NCI-H510A treated with DMSO at 0.1 percent for 48 hours (cell line): ENCODE results near the gene ARFIP2.
A peak's percentile ranks its signal among the peaks of the same experiment; 100 is the strongest.

Experiments used
- DNase-seq: peaks from one replicate; lab custom pipeline; 2025; lab: John Stamatoyannopoulos, UW

ARFIP2 gene

DNA sequence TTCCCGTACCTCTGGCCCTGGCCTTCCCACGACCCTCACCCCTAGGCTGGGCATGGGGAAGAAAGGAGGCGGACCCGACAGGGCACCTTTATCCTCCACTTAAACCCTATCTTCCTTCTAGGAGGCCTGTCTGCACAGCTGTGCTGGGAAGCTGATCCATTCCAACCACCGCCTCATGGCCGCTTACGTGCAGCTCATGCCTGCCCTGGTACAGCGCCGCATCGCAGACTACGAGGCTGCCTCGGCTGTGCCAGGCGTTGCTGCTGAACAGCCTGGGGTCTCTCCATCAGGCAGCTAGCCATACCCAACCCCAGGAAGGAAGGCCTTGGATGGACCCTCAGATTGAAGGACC, 769 bp upstream of the ARFIP2 start:
- DNase-seq: no peak

DNA sequence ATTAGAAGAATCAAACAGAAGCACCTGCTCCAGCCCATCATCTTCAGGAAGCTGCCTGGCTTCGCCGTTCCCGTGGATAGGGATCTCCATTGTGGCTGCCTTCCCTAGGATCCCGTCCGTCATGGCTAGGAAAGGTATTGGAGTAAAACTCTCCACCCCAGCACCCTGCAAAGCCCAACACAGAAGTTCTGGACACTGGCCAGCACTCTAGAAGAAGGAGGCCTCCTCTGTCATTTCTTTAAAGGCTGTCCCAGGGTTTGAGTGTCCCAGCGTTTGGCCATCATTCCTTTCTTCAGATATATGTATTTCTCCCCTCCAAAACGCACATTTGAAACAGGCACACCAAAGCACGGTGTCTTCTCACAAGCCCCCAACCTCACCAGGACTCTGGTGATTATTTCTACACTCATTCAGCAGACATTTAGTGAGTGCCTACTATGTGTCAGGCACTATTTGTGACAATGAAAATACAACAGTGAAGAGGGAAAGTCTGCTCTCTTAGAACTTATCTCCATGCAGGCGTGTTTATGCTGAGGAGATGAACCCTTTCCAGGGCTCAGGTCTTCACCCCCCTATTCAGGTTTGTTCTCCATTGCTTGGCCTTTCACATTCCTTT, 724 bp downstream of the ARFIP2 start:
- no peak for DNase-seq

DNA sequence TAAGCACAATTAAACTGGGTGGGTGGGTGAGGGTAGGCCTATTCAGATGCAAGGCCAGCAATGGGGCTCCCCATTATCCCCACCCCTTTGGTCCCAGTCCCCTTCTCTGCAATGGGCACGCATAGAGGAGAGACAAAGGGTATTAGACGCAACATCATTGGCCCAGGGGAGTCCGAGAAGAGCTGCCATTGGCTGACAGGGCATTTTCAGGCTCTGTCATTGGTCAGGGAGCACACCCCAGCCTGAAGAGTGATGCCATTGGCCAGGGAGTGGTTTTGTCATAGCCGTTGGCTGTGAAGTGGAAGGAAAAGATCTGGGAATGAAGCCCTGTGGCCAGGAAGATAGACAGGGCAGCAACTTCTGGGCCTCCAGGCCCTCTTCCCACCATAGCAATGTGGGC, 4.6 kb downstream of the ARFIP2 start:
- no peak for DNase-seq

DNA sequence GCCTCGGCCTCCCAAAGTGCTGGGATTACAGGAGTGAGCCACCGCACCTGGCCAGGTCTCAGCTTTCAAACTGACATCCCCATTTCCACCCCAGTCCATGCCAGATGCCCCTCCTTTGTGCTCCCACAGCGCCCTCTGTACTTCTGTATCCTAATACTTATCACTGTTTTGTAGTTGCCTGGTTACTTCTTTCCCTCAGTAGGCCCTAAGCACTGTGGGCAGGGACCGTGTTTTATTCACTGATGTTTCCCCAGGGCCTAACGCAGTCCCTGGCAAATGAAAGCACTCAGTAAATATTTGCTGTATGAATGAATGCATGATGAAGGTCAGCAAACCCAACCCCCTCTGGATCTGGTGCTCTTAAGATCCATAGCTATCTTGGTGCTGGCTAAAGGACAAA, 5.2 kb downstream of the ARFIP2 start:
- no peak for DNase-seq

DNA sequence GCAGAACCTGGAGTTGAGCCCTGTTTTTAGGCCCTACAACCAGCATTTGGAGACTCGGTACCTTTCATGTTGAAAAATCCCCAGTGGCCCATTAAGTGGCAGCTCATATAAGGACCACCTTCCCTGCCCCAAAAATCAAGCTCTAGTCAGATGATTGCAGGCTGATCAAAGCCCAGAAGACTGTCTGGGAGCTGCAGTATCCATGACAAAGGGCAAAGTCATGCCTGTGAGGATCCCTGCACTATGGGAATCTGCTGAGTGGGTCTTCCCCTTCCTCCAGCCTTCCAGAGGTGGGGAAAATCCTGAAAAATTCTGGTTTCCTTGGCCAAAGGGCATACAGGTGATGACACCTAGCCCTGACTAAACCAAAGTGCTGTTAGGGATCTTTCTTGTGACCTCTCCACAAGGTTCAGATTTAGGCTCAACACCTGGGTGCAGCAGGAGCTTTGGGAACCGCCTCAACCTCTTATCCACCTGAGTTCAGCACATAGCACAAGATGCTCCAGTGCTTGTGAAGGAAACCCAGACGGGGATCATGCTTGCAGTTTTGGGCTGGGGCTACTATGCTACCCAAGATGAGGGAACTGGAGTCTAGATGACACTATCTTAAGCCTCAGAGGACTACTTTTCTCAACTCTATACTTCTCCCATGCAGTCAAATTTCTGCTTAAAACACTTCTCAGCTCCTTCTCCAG, 6.2 kb downstream of the ARFIP2 start:
- DNase-seq: no peak

DNA sequence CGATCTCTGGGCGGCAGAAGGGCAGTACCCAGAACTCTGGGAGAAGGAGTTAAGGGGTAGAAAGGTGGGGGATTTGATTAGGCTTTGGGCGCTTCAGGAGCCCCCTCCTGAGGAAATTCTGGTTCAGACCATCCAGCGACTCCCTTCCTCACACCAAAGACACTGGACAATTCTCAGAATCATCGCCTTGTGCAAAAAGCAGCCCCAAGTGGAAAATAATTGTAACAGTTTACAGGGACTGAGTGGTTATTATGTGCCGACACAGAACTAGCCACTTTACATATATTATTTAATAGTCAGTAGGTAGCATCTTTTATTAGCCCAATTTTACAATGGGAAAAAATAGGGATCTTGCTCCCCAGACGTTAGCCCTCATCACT, 6.7 kb downstream of the ARFIP2 start:
- no peak for DNase-seq

DNA sequence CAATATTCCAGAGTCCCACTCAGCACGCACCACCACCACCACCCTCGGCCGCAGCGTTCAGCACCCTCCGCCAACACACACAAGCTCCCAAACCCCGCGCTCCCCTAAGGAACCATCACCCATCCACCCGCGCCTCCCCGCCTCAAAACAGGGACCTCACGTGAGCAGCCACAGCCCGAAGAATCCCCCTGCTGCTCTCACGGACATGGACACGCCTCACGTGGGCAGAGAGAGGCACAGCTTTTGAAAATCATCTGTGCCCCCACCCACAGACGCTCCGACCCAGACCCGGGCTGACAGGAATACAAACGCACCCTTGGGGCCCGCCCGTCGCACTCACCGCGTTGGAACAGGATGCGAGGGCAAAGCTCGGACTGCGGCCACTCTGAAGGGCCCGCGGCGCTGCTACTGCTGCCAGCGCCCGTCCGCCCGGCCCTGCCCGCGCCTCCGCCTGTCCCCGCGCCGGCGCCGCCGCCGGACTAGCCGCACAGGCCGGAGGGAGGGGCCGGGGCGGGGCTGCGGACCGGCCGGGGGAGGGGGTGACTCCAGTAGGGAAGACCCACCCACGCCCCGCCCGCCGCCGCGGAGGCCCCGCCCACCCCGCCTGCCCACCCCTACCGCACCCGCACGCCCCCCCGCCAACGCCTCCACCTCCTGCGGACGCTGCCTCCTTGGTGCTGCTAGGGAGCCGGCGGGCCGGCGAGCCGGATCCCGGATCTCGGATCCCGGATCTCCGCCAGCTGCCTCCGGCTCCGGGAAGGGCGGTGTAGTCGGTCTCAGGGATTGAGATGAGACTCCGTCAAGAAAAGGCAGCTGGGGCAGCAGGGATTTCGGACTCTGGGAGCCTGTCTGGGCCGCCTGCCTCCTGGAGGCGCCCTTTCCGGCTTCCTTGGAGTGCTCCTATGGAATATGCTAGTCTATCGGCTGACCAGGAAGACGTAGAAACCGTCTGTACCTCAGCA, 7.4 kb downstream of the ARFIP2 start, which contains the start of gene TRIM3:
Gene TRIM3, minus strand, starts transcription at position 491 of the 962 bp plus-strand sequence. CDS start 8,246 bp downstream, outside the sequence.
- DNase-seq: peak; percentile 76

DNA sequence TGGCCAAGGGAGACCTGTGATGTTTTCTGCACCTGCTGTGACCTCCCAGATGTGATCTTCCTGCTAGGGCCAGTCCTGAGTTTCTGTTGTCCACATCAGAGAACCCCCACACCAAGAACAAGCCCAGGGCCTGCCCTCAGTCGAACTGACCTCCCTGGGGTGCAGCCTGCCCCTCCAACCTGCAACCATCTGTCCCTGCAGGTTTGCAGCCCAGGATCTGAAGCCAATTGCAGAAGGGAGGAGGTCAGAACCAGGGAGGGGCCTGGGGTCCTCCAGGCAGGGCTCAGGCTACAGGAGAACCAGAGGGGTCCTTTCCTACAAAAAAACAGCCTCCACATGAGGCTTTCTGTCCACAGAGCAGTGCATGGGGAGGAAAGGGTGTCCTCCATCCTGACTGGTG, 8.2 kb downstream of the ARFIP2 start:
- no peak for DNase-seq

DNA sequence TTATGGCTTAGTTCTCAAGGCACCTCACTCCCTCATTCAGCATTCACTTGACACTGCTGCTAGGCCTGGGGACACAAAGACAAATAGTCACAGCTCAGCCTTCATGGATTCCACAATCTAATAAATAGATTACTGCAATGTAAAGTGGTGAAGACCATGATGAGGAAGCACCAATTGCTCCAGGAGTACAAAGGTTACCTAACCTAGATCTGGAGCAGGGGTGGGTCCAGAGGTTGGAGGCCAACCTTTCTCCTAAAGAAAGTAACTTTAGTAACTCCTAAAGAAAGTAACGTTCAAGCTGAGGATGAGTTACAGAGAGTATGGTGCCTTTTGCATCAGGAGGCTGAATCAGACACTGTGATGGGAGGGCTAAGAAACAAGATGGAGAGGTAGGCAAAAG, 11.5 kb downstream of the ARFIP2 start:
- no peak for DNase-seq

DNA sequence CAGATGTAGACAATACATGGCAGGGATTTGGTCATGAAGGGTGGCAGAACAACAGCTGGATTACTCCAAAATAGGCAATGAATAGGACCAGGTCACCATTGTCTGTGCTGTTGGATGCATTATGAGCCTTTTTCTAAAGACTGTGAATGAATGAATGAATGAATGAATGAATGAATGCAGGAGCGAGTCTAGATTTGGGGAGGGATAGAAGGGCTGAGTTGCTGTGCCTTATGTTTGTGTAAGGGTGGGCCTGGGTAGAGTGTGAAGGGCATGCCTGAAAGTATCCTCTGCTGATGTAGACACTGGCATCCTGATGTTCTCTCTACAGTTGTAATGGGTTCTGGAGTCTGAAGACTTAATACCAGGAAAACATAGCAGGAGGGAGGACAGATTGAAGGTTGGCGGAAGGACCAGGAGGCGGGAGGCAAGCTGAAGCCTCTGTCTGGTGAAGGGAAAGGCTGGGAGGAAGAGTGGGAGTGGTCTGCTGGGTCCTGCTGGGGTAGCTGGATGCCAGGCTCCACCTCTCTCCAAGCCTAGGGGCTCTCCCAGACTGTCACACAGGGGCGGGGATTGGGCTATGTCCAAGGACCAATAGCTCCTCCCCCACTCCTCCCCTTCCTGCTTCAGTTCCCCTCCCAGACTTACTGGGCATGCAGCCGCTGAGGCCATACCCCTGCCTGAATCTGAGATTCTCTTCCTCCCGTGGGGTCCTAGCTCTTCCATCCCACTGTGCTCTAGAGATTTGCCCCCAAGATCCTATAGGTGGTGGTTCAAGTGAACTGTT, 12.2 kb downstream of the ARFIP2 start:
- DNase-seq: peak; percentile 39

DNA sequence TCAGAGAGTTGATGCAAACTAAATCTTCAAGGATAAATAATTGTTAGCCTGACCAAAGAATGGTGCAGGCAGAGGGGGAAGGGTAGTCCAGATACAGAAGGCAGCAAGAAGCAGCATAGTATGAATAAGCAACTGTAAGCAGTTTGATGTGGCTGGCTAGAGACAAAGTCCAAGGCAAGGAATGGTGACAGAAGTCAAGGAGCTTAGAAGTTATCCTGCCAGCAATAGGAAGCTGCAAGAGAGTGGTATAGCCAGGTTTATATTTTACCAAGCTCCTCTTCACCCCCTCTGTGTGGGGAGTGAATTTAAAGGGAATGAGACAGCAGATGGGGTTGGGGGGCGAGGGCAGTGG, 22.1 kb downstream of the ARFIP2 start:
- no peak for DNase-seq

DNA sequence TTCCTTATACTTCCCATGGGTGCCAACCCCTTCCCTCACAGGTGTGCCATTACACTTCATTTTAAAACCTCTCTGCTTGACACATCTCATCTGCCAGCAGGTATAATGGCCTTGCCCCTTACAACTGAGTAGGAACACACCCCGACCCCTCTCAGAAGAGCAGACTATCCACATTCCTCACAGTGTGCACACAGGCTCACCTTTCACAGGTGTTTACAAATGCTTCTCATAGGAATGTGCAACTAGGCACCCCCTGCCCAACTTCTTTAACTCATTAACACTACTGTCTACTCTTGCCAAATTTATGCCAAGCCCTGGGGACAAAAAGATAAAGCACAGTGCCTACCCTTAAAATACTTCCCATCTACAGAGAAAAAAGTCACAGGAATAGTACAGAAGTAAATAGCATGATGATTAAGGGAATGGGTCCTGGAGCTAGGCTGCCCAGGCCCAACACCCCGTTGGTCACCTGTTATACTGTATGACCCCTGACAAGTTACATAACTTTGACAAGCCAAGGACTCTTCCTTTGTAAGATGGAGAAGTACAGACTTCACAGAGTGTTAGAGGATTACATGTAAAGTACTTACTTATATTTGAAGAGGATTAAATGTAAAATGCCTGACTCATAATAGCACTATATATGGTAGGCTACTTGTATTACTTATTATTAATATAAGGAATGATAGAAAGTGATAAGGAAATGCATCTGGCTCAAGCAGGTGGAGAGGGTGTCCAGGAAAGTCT, 22.6 kb downstream of the ARFIP2 start:
- DNase-seq: no peak

DNA sequence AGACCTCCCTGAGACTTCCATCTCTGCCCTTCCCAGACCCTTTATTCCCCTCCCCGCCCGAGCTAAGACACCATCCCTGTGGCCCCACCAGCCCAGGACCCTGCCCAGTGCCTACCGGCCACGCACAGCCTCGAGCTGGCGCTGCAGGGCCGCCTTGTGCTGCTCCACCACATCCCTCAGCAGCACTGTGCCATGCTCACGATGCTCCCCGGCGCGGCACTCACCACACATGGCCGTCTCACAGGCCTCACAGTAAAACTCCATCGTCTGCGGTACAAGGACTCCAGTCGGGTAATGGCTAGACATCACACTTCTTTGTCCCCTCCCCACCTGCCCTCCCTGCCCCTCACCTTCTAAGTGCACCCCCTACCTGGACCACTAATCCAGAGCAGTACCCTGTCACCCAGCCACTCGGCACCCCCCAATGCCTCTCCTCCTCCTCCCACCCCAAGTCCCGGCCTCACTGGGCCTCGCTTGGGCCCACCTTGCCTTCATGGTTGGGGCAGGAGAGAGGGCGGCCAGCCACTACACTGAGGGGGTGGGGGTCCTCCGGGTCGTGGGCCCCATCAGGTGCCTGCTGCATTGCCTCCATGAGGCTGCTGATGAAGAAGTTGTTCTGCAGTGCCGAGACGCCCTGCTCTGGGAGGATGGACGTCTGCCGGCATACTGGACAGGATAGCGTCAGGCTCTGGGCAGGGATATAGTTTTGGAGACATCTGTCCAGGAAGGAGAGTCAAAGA, 23.4 kb downstream of the ARFIP2 start:
- DNase-seq: no peak

DNA sequence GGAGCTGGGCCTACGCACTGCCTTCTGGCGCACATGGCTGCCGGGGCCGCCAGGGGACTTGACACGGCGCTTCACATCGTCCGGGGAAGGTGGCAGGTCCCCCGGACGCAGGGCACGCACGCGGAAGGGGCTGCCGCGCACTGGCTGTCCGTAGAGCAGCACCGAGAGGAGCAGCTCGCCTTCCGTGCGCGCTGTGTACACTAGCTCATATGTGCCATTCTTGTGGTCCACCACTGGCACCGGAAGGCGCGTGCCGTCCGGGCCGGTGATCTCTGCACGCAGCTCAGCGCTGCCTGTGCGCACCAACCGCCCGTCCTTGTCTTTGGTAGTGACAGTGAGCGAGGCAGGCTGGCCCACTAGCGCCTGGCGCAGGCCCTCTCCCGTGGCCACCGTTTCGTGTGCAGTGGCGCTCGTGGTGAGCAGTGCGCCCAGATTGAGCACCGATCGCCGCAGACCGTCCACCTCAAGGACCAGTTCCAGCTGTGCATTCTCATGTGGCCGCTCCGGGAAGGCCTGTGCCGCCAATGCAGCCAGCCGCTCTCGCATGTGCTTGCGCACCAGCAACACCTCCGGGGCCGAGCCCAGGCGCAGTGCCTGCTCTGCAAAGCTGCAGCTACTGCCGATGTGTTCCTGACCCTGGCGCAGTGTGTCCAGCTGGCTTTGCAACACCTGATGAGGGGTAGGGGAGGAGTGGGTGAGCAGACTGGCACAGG, 24.6 kb downstream of the ARFIP2 start:
- DNase-seq: no peak

DNA sequence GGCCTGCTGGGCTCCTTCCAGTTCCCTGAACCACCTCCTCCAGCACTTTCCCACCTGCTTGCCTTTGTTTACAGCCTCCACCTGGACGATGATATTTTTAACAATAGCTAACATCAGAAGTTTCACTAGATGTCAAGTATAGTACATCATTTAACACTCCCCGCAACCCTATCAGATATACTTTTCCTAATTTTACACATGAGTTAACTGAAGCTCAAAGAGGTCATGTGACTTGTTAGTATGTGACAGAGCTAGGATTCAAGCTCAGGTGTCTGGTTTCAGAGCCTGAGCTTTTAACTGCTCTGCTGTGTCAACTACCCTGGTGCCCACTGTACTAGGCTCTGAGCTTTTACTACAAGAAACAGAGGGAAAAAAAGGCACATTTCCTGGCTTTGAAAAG, 26.1 kb downstream of the ARFIP2 start:
- DNase-seq: peak; percentile 81

DNA sequence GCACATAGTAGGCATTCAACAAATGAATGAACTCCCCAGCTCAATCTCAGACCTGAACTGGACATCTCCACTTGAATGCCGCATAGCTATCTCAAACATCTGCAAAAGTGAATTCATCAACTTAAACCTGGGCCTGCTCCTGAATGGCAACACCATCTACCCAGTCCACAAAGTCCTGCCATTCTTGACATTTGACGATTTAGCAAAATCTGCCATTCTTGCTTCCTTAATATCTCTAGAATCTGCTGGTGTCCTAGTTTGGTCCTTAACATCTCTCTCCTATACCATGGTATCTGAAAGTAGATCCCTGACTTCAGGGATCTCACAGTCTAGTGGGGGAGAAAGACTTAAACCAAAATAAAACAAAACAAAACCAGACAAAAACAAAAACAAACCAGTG, 28.0 kb downstream of the ARFIP2 start:
- DNase-seq: no peak

DNA sequence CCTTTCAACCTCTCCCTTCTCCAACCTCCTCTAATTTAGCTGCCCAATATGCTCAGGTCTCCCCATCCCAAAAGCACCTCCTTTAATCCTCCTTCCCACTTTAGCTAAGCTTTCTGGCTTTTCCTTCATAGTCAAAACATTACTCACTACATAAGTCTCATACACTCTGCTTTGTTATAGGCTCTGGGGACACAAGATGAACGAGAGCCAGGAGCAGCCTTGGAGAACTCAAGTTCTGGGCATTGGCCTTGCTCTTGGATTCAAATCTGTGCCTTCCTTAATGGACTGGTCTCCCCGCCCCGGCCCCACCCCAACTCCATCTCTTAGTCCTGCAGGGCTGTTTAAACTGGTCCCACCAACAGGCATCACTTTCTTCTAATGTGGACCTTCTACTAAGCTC, 28.9 kb downstream of the ARFIP2 start:
- no peak for DNase-seq

DNA sequence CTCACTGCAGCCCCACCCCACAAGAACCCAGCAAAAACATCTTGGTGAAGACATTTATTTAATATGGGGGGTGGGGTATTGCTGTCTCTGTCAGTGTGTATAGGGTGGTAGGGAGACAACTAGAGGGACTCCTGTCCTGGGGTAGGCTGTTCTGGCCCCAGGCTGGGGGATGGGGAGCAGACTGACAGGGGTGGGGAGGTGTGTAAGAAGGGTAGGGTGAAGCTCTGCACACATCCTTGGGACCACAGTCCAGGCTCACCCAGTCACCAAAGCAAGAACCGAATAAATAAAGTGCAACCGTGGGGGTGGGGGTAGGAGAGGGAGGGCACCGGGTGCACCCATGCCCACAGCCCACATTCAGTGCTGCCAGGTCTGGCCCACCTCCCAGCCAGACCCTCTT, 32.6 kb downstream of the ARFIP2 start:
- DNase-seq: no peak

DNA sequence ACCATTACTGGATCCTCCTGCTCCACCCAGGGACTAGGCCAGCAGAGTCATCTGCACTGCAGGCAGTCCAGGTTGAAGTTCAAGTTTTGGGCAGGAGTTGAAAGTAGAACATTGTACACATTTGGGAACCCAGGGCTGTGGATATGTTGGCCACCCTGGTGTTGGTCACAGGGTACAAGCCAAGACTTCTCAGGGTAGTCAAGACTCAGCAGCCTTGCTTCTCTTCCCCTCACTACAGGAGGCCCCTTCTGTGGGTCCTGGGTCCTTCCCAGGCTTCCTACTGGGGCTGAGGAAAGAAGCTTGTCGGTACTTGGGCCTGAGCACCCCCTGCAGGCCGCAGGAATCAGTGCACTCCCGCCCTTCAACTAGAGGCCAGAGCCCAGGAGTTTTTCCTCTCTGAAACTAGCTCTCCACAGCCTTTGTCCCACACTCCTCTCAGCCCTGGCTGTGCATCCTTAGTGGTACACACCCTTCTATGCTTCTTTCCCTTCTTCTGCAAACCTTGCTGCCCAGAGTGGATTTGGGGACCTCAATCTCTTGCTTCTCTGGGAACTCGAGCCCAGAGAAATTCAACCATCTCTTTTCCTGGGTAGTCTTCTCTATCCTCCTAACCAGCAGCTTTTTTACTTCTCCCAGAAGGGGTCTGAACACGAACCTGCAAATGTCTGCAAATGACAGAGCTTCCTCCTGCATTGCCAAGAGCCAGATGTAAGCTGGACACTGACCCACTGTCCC, 37.7 kb downstream of the ARFIP2 start:
- no peak for DNase-seq
